Limb (tissue), 2 donors: ENCODE data around the gene ABHD16B.
"Not testable (repeated sequence)": the region's sequence is repeated elsewhere in the genome, so short reads cannot be mapped to it uniquely, and the experiment has no call there.

Experiments used
- DNase-seq, 2 donors: peaks; one replicate each; pipeline ENCODE4 v3.0.0-alpha.2; 2016; ENCODE audit errors: extremely low spot score in 2 of 2

Gene ABHD16B

DNA sequence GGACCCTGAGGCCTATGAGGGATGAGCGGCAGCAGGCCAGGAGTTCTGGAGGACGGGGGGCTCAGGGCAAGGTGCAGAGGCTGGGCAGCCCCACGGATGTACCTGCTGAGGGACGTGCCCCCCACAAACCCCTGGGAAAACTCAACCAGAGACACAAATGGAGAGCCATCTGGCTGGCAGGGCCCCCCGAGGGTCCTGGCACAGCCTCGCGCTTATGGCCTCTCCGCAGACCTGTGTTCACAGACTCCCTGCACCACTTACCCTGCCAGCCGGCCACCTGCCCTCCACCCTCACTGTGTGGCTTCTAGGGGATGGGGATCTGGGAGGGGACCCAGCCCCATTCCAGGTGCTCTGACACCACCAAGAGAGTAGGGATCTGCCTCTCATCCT lies 26.8 kb upstream of the ABHD16B start:
- no peak for DNase-seq

- DNase-seq = peak; percentile 86 to 91
These were observed 26.1 kb upstream of the ABHD16B start for GRCh38 chr20:63835021-63835858.

DNA sequence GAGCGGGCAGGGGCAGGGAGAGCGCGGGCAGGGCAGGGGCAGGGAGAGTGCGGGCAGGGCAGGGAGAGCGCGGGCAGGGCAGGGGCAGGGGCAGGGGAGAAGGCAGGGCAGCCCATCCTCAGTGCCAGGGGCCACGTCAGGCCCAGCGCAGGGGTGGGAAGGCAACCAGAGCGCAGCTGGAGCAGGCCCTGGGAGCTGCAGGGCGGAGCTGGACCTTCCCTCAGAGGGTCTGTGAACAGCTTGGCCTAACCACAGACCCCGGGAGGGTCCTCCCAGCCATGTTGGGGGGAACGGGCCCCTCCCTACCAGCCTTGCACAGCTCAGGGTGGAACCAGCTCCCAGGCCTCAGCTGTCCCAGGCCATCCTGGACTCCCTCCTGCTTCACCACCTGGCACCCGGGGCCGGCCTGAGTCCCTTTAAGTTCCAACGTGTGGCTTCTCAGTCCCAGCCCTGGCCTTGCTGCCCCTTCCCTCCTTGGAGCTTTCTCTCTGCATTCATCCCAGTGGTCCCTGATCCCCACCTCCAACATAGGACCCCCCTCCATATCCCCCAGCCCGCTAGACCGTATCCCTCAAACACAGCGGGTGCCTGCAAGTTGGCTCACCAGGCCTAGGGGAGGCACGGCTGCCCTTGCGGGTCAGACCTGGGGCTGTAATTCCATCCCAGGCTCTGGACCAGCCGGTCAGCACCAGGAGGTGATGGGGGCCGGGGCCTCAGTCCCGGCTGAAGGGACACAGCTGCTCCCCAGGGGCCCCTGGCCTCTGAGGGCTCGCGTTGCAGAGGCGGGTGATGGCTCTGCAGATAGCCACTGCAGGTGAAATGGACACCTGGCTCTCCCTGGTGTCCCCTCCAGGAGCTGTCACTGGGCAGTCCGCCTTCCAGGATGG lies 24.6 kb upstream of the ABHD16B start:
- no peak for DNase-seq

DNA sequence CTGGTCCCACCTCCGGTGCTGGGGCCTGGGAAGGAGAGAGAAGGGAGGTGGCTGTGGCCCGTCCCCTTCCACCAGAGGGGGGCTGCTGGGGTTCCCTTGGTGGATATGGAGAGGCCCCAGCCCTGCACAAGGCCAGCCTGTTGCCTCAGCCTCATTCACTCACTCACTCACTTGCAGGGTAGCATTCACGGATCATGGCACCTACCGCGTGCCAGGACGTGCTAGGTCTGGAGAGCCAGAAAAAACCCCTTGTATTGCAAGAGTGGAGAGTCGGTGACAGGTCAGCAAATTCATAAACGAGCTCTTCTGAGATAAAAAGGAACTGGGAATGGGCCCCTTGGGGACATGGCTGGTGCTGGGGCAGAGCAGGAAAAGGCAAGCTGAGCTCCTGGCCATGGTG lies 23.8 kb upstream of the ABHD16B start:
- no peak for DNase-seq

- DNase-seq = no peak
These were observed 21.7 kb upstream of the ABHD16B start for GRCh38 chr20:63839620-63840019.

DNA sequence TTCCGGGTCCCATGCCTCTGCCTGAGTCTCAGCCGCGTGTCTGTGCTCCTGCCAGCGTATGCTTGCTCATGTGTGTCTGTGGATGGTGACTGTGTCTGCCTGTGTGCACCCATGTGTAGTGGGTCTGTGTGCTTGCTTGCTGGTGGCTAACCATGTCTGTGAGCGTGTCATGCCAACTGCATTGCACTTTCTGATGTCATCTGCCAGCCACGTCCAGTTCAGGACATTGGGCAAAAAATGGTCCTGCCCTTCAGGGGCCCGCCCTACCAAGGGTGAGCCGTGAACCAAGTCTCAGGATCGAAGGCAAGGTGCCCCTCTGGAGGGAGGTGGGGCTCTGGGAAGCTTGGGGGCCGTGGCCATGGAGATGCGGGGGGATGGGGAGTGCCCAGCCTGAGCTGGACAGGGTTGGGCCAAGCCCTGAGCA lies 20.9 kb upstream of the ABHD16B start:
- no peak for DNase-seq

- DNase-seq = no peak
These were observed 19.0 kb upstream of the ABHD16B start for GRCh38 chr20:63842258-63842657.

- no peak for DNase-seq
These were observed 18.1 kb upstream of the ABHD16B start for GRCh38 chr20:63843222-63843621.

DNA sequence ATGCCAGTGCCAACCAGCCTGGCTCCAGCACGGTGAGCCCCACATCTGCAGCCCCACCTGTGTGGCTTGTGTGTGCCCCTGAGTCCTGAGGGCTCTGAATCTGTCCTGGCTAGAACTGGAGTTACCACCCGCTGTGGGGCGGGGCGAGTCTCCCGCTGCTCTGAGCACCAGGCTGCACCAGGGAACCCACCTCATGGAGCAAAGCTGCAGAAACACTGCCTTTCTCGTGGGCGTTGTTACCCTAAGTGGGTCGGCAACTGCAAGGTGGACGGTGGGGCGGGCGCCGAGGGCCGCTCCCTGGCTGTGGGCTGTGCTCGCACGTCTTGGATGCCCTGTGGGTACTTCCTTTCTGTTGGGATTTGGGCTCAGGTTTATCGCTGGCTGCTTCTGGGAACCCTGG lies 17.5 kb upstream of the ABHD16B start:
- DNase-seq = no peak

GRCh38 chr20:63844511-63844991 lies 16.7 kb upstream of the ABHD16B start:
- DNase-seq = no peak

- peak; percentile 79 to 80 for DNase-seq
These were observed 15.0 kb upstream of the ABHD16B start for GRCh38 chr20:63846128-63846771.

GRCh38 chr20:63846888-63847236 lies 14.4 kb upstream of the ABHD16B start:
- DNase-seq = no peak

DNA sequence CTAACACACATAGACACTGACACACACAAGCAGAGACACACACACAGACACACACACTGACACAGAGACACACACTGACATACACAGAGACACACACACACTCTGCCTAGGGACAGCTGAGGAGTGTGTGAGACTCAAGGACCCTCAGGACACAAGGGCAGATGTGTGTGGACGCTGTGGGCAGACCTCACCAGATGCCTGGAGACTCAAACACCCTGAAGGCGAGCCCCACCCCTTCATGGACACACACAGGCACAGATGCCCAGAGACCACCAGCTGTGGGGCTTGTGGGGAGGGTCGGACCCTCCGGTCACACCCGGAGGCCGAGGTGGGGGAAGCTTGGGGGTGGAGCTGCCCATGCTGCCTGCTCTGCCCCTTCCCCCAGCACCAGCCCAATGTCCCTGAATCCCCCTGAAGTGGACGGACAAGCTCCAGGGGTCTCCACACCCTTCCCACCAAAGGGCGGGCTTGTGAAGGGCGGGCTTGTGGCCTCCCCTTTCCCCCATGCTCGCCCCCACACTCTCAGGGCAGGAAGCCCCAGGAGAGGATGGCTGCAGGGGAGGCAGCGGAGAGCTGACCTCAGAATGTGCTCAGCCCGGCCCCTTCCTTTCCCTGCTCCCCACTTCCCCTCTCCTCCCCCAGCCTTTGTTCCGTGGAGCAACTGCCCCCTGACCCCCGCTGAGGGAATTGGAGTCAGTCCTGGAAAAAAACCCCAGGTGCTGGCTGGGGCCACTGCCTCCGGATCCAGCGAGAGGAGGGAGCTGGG lies 13.9 kb upstream of the ABHD16B start:
- peak in 1 of 2 donors; percentile 53 for DNase-seq

- DNase-seq = no peak
These were observed 13.0 kb upstream of the ABHD16B start for GRCh38 chr20:63848003-63848911.

- no peak for DNase-seq
These were observed 10.4 kb upstream of the ABHD16B start for GRCh38 chr20:63850689-63851547.

- DNase-seq = not testable (repeated sequence)
These were observed 9.8 kb upstream of the ABHD16B start for GRCh38 chr20:63851548-63851943.

- not testable (repeated sequence) for DNase-seq
These were observed 7.6 kb upstream of the ABHD16B start for GRCh38 chr20:63853733-63854068.

- no peak for DNase-seq
These were observed 7.1 kb upstream of the ABHD16B start for GRCh38 chr20:63854069-63854765.
